ENCODE measurements around the gene KCNJ5.

Gene KCNJ5

GRCh38 chr11:128878455-128878854 is 12.7 kb upstream of the KCNJ5 start:
- Histone ChIP-seq H3K27ac (ENCODE audit: low read depth, low read length, poor library complexity, severe bottlenecking) (no peak overlapping the region), H4K20me1 (ENCODE audit: insufficient read depth, low read length) (no peaks in the 10 kb centered on the region), H3K4me3 (ENCODE audit: low read depth, low read length, poor library complexity, severe bottlenecking) (no peak overlapping the region), H3K9me3 (ENCODE audit: low read length) (no peaks in the 10 kb centered on the region), H3F3A (ENCODE audit: insufficient read depth, low read length) (no peaks in the 10 kb centered on the region), H3K79me2 (ENCODE audit: insufficient read depth, low read length) (no peaks in the 10 kb centered on the region), H3K4me2 (ENCODE audit: low read length) (no peak overlapping the region), H3K36me3 (ENCODE audit: insufficient read depth, low read length) (no peaks in the 10 kb centered on the region), H3K4me1 (ENCODE audit: insufficient read depth, low read length, severe bottlenecking) (no peaks in the 10 kb centered on the region), H3K9me2 (ENCODE audit: low read depth, low read length) (no peaks in the 10 kb centered on the region), H3K9ac (ENCODE audit: low read length) (no peak overlapping the region), H2AFZ (ENCODE audit: low read length) (no peak overlapping the region), H3K27me3 (ENCODE audit: insufficient read depth, low read length) (no peaks in the 10 kb centered on the region)
- TF ChIP-seq CTCF (IDR thresholded peaks at IDR 0.05; ENCODE audit: low read length) (no peak), EZH2 (IDR thresholded peaks at IDR 0.05; ENCODE audit: borderline replicate concordance, low read length) (no peak)

GRCh38 chr11:128879817-128880216 is 11.3 kb upstream of the KCNJ5 start:
- H3K9me3 ChIP-seq (ENCODE audit: low read length): no peaks in the 10 kb centered on the region
- no peak overlapping the region for H3K9ac ChIP-seq (ENCODE audit: low read length)
- no peaks in the 10 kb centered on the region for H3K79me2 ChIP-seq (ENCODE audit: insufficient read depth, low read length)
- no peaks in the 10 kb centered on the region for H3K36me3 ChIP-seq (ENCODE audit: insufficient read depth, low read length)
- no peaks in the 10 kb centered on the region for H3K27me3 ChIP-seq (ENCODE audit: insufficient read depth, low read length)
- no peaks in the 10 kb centered on the region for H4K20me1 ChIP-seq (ENCODE audit: insufficient read depth, low read length)
- no peaks in the 10 kb centered on the region for H3K4me1 ChIP-seq (ENCODE audit: insufficient read depth, low read length, severe bottlenecking)
- no peak overlapping the region for H2AFZ ChIP-seq (ENCODE audit: low read length)
- no peaks in the 10 kb centered on the region for H3K9me2 ChIP-seq (ENCODE audit: low read depth, low read length)
- no peak overlapping the region for H3K27ac ChIP-seq (ENCODE audit: low read depth, low read length, poor library complexity, severe bottlenecking)
- no peak for TF ChIP-seq CTCF (IDR thresholded peaks at IDR 0.05; ENCODE audit: low read length)
- no peak for TF ChIP-seq EZH2 (IDR thresholded peaks at IDR 0.05; ENCODE audit: borderline replicate concordance, low read length)
- no peaks in the 10 kb centered on the region for H3F3A ChIP-seq (ENCODE audit: insufficient read depth, low read length)
- no peak overlapping the region for H3K4me3 ChIP-seq (ENCODE audit: low read depth, low read length, poor library complexity, severe bottlenecking)
- no peak overlapping the region for H3K4me2 ChIP-seq (ENCODE audit: low read length)

- Histone ChIP-seq H3K27ac (ENCODE audit: low read depth, low read length, poor library complexity, severe bottlenecking) (no peak overlapping the region), H2AFZ (ENCODE audit: low read length) (no peak overlapping the region), H3K79me2 (ENCODE audit: insufficient read depth, low read length) (no peaks in the 10 kb centered on the region), H3K9me2 (ENCODE audit: low read depth, low read length) (no peaks in the 10 kb centered on the region), H3K4me1 (ENCODE audit: insufficient read depth, low read length, severe bottlenecking) (no peaks in the 10 kb centered on the region), H3K36me3 (ENCODE audit: insufficient read depth, low read length) (no peaks in the 10 kb centered on the region), H3K9me3 (ENCODE audit: low read length) (no peaks in the 10 kb centered on the region), H4K20me1 (ENCODE audit: insufficient read depth, low read length) (no peaks in the 10 kb centered on the region), H3K27me3 (ENCODE audit: insufficient read depth, low read length) (no peaks in the 10 kb centered on the region), H3K4me3 (ENCODE audit: low read depth, low read length, poor library complexity, severe bottlenecking) (no peak overlapping the region), H3F3A (ENCODE audit: insufficient read depth, low read length) (no peaks in the 10 kb centered on the region), H3K9ac (ENCODE audit: low read length) (no peak overlapping the region), H3K4me2 (ENCODE audit: low read length) (no peak overlapping the region)
- TF ChIP-seq CTCF (IDR thresholded peaks at IDR 0.05; ENCODE audit: low read length) (no peak), EZH2 (IDR thresholded peaks at IDR 0.05; ENCODE audit: borderline replicate concordance, low read length) (no peak)
Measured at GRCh38 chr11:128881221-128881620, 9.9 kb upstream of the KCNJ5 start.
